Endothelial cell of umbilical vein (primary cell): ENCODE data around the gene TESK1. TPM values are rescaled to one million over a fixed set of nuclear protein-coding genes. Genes with fewer than 3 reads are reported as not detected.

ENCODE experiments used
- BruUV-seq: library from RNA; stranded (reverse); fragments of 400-500 nt; replicated peaks from 2 replicates; lab custom pipeline; 2021; lab: Mats Ljungman, UMichigan
- CTCF ChIA-PET: fragments of 300-600, 350-600 bp; sonication (Branson Sonifier 250); formaldehyde crosslinking; loops from one replicate; lab custom pipeline; 2021; ENCODE audit warnings: antibody characterized with exemption, inconsistent platforms; lab: Charles Lee
- POLR2A ChIA-PET: fragments of 300-600, 350-600 bp; sonication (Branson Sonifier 250); formaldehyde crosslinking; loops from one replicate; lab custom pipeline; 2021; ENCODE audit warnings: antibody characterized with exemption, inconsistent platforms; lab: Charles Lee
- DNase-seq: peaks from one replicate; pipeline ENCODE4 v3.0.0-alpha.2; 2011; ENCODE audit warnings: low read depth, low spot score
- FAIRE-seq: peaks from 2 replicates; lab custom pipeline; 2011; peaks lifted over from hg19 to GRCh38; lab: Jason Lieb, UNC
- H2AFZ ChIP-seq: 2 replicates; pipeline ENCODE4 v1.6.0; 2012; ENCODE audit warnings: low read depth, low read length, control low read depth, inconsistent platforms
- H3K27ac ChIP-seq: 2 replicates; pipeline ENCODE4 v1.5.1; 2011; ENCODE audit warnings: low read depth, mild to moderate bottlenecking, control low read depth, low read length, moderate library complexity; ENCODE audit not compliant: insufficient read depth
- H3K27me3 ChIP-seq, 2 experiments: 2 replicates each; pipeline versions ENCODE4 v1.6.0 to v1.6.1; 2011; ENCODE audit warnings: low read length in 2 of 2, mixed read lengths in 1 of 2; ENCODE audit not compliant: control insufficient read depth in 2 of 2, insufficient read depth in 2 of 2
- H3K36me3 ChIP-seq, 2 experiments: 2 replicates in 1 of 2; 3 replicates in 1 of 2; pipeline ENCODE4 v1.5.1; 2011; ENCODE audit warnings: low read length in 2 of 2, mild to moderate bottlenecking in 1 of 2, moderate library complexity in 1 of 2; ENCODE audit not compliant: control insufficient read depth in 2 of 2, insufficient read depth in 2 of 2; ENCODE audit errors: extremely low read depth in 1 of 2
- H3K4me1 ChIP-seq: 3 replicates; pipeline ENCODE4 v1.5.1; 2011; ENCODE audit warnings: mild to moderate bottlenecking, low read length; ENCODE audit not compliant: control insufficient read depth, insufficient read depth; ENCODE audit errors: extremely low read depth
- H3K4me2 ChIP-seq: 2 replicates; pipeline ENCODE4 v1.6.1; 2011; ENCODE audit warnings: low read length, control low read depth, mixed read lengths; ENCODE audit not compliant: insufficient read depth
- H3K4me3 ChIP-seq, 3 experiments: fragments of 200-600 bp in 1 of 3; sonication (generic), shearing (Covaris generic) in 1 of 3; replicated peaks in 1 of 3; 2 replicates each; pipeline ENCODE4 v1.5.1; 2011 to 2016; ENCODE audit warnings: control low read depth in 3 of 3, low read length in 3 of 3, mild to moderate bottlenecking in 2 of 3, inconsistent platforms in 1 of 3, low read depth in 1 of 3, moderate library complexity in 1 of 3; ENCODE audit not compliant: insufficient read depth in 1 of 3
- H3K79me2 ChIP-seq: 2 replicates; pipeline ENCODE4 v1.6.0; 2012; ENCODE audit warnings: low read length, inconsistent platforms; ENCODE audit not compliant: control insufficient read depth, insufficient read depth
- H3K9ac ChIP-seq: replicated peaks from 2 replicates; pipeline ENCODE3; 2011; ENCODE audit warnings: low read length, control low read depth; ENCODE audit not compliant: insufficient read depth; ENCODE audit errors: extremely low read depth
- H3K9me1 ChIP-seq: replicated peaks from 3 replicates; pipeline ENCODE4 v1.6.0; 2011; ENCODE audit warnings: mild to moderate bottlenecking, low read length; ENCODE audit not compliant: control insufficient read depth, insufficient read depth; ENCODE audit errors: extremely low read depth
- H3K9me3 ChIP-seq: replicated peaks from 2 replicates; pipeline ENCODE4 v1.5.1; 2012; ENCODE audit warnings: low read length, inconsistent platforms; ENCODE audit not compliant: control insufficient read depth, insufficient read depth
- H4K20me1 ChIP-seq: replicated peaks from 2 replicates; pipeline ENCODE3; 2011; ENCODE audit warnings: mild to moderate bottlenecking, low read length; ENCODE audit not compliant: control insufficient read depth, insufficient read depth; ENCODE audit errors: extremely low read depth
- CTCF ChIP-seq, 2 donors: IDR thresholded peaks; 1 replicate in 1 of 2; 2 replicates in 1 of 2; pipeline ENCODE4 v1.5.1; 2011; ENCODE audit warnings: low read length in 2 of 2, mild to moderate bottlenecking in 2 of 2, moderate library complexity in 2 of 2, control low read depth in 1 of 2, inconsistent platforms in 1 of 2, low read depth in 1 of 2; ENCODE audit not compliant: insufficient read depth in 1 of 2; ENCODE audit errors: extremely low read depth in 1 of 2
- EZH2 ChIP-seq: IDR thresholded peaks from 2 replicates; pipeline ENCODE4 v1.6.1; 2012; ENCODE audit warnings: borderline replicate concordance, low read depth, mild to moderate bottlenecking, moderate library complexity, low read length, inconsistent platforms; ENCODE audit not compliant: severe bottlenecking
- FOS ChIP-seq: IDR thresholded peaks from 2 replicates; pipeline ENCODE4 v1.6.1; 2011; ENCODE audit warnings: mild to moderate bottlenecking, low read length, moderate library complexity, borderline replicate concordance; ENCODE audit not compliant: insufficient read depth
- GATA2 ChIP-seq: IDR thresholded peaks from 2 replicates; pipeline ENCODE4 v1.7.0; 2011; ENCODE audit warnings: low read depth, mild to moderate bottlenecking, moderate library complexity, mixed read lengths, low read length; ENCODE audit not compliant: insufficient read length, insufficient read depth
- JUN ChIP-seq: IDR thresholded peaks from 2 replicates; pipeline ENCODE4 v1.6.1; 2011; ENCODE audit warnings: borderline replicate concordance, low read depth; ENCODE audit not compliant: insufficient read length, insufficient read depth
- MAX ChIP-seq: IDR thresholded peaks from 2 replicates; pipeline ENCODE4 v1.6.1; 2011; ENCODE audit not compliant: insufficient read depth, insufficient read length
- MYC ChIP-seq: IDR thresholded peaks from one replicate; pipeline ENCODE4 v1.6.1; 2011; ENCODE audit warnings: mild to moderate bottlenecking, low read depth, low read length
- POLR2A ChIP-seq: IDR thresholded peaks from 2 replicates; pipeline ENCODE4 v1.6.1; 2012; ENCODE audit warnings: low read depth, mild to moderate bottlenecking, control low read depth, low read length
- POLR2AphosphoS5 ChIP-seq: IDR thresholded peaks from 2 replicates; pipeline ENCODE4 v1.6.1; 2012; ENCODE audit warnings: low read depth, mild to moderate bottlenecking, control low read depth, low read length, moderate library complexity; ENCODE audit not compliant: insufficient read depth
- dilution Hi-C: fragments of 300-500 bp; cut with MboI; formaldehyde crosslinking; loops from one replicate; pipeline ENCODE4 v1.15.0; 2019; ENCODE audit warnings: low sequenced_read_pairs; ENCODE audit not compliant: extremely low pct_ligation_motif_present
- intact Hi-C: fragments of 100-400 bp; cut with micrococcal nuclease; formaldehyde crosslinking; loops from one replicate; pipeline ENCODE4 v1.10.0; 2022
- polyA plus RNA-seq, 4 experiments: library from polyadenylated mRNA; depleted of rRNA in 3 of 4; stranded (reverse) in 3 of 4; unstranded in 1 of 4; fragments of >200 nt; gene quantifications; 2 replicates each; pipeline versions ENCODE4 v1.2.1 to v1.2.3, GENCODE V29; 2011 to 2012; ENCODE audit warnings: missing spikeins in 1 of 4
- total RNA-seq: library from RNA; stranded (reverse); gene quantifications from 2 replicates; pipeline ENCODE4 v1.2.3, GENCODE V29; 2021

Gene TESK1
- total and polyA plus RNA-seq, 2 donors (not counting 3 experiments of a cell fraction or from before 2014, with no cell fraction given): 25.3 to 26.4 TPM

- no peak for DNase-seq
- dilution Hi-C loops: no loop called here
- Histone ChIP-seq H3K9ac (no peak overlapping the region), H3K9me3 (no peaks in the 10 kb centered on the region), H3K27me3 (no peaks in the 10 kb centered on the region), H4K20me1 (no peaks in the 10 kb centered on the region), H3K4me1 (peaks cover 9% of the 10 kb centered on the region), H3K79me2 (no peaks in the 10 kb centered on the region), H3K4me3 (no peak overlapping the region), H2AFZ (no peak overlapping the region), H3K36me3 (peaks cover 4 to 21% of the 10 kb centered on the region in 2 experiments), H3K4me2 (no peak overlapping the region), H3K9me1 (no peaks in the 10 kb centered on the region), H3K27ac (no peak overlapping the region)
- TF ChIP-seq JUN (no peak), GATA2 (no peak), MAX (no peak), CTCF (IDR thresholded peaks at IDR 0.05; ENCODE audit: extremely low read depth in 1 of 2, insufficient read depth in 1 of 2, low read depth in 1 of 2, low read length in 2 of 2) (no peak), FOS (no peak), MYC (no peak), EZH2 (no peak), POLR2AphosphoS5 (no peak), POLR2A (no peak)
- intact Hi-C loops: loop anchor here (10.0 kb wide), 1 partner anchor 288 kb away; no protein-coding TSS in a partner anchor
- no TSS peak for BruUV-seq
- POLR2A ChIA-PET: no interaction called here
- no peak for FAIRE-seq
- CTCF ChIA-PET: interaction anchor here (1.1 to 1.8 kb wide), 6 partner anchors 9 to 446 kb away, joined by 3 to 9 read pairs (median 4); partner anchors contain the start of gene RUSC2
Observed at GRCh38 chr9:35562895-35563780, 41.9 kb upstream of the TESK1 start.
